ENCODE results near the gene PTPDC1.
A peak's percentile ranks its signal among the peaks of the same experiment; 100 is the strongest.

Gene PTPDC1

GRCh38 chr9:94084314-94084713, at the start of gene PTPDC1:
Gene PTPDC1 (plus strand): TSS chr9:94084464. CDS start chr9:94084531, 67 bp downstream.
- peak; percentile 51 for DNase-seq (ENCODE audit: low read depth)

- DNase-seq (ENCODE audit: low read depth): no peak
These were observed 49.8 kb upstream of the PTPDC1 start for GRCh38 chr9:94034511-94034910.

- DNase-seq (ENCODE audit: low read depth): no peak
These were observed 44.5 kb upstream of the PTPDC1 start for GRCh38 chr9:94039786-94040185.

GRCh38 chr9:94042516-94043360, 41.5 kb upstream of the PTPDC1 start:
- DNase-seq (ENCODE audit: low read depth): no peak

GRCh38 chr9:94054716-94055115, 29.5 kb upstream of the PTPDC1 start:
- no peak for DNase-seq (ENCODE audit: low read depth)

GRCh38 chr9:94056442-94056974, 27.8 kb upstream of the PTPDC1 start:
- DNase-seq (ENCODE audit: low read depth): peak; percentile 81

- no peak for DNase-seq (ENCODE audit: low read depth)
These were observed 26.3 kb upstream of the PTPDC1 start for GRCh38 chr9:94057918-94058317.

GRCh38 chr9:94061864-94062263, 22.4 kb upstream of the PTPDC1 start:
- DNase-seq (ENCODE audit: low read depth): no peak

GRCh38 chr9:94065535-94065961, 18.7 kb upstream of the PTPDC1 start:
- DNase-seq (ENCODE audit: low read depth): peak; percentile 78

GRCh38 chr9:94068257-94068656, 16.0 kb upstream of the PTPDC1 start:
- no peak for DNase-seq (ENCODE audit: low read depth)

- DNase-seq (ENCODE audit: low read depth): no peak
These were observed 7.7 kb upstream of the PTPDC1 start for GRCh38 chr9:94076557-94076956.

GRCh38 chr9:94078086-94078485, 6.2 kb upstream of the PTPDC1 start:
- no peak for DNase-seq (ENCODE audit: low read depth)

- no peak for DNase-seq (ENCODE audit: low read depth)
These were observed 5.0 kb upstream of the PTPDC1 start for GRCh38 chr9:94079236-94079635.

- DNase-seq (ENCODE audit: low read depth): no peak
These were observed 4.0 kb upstream of the PTPDC1 start for GRCh38 chr9:94080249-94080648.

- no peak for DNase-seq (ENCODE audit: low read depth)
These were observed 2.8 kb upstream of the PTPDC1 start for GRCh38 chr9:94081435-94081834.

- no peak for DNase-seq (ENCODE audit: low read depth)
These were observed 2.3 kb upstream of the PTPDC1 start for GRCh38 chr9:94081864-94082463.

GRCh38 chr9:94082553-94082952, 1.7 kb upstream of the PTPDC1 start:
- DNase-seq (ENCODE audit: low read depth): no peak

- DNase-seq (ENCODE audit: low read depth): no peak
These were observed 1.3 kb upstream of the PTPDC1 start for GRCh38 chr9:94082956-94083355.

GRCh38 chr9:94083384-94083783, 880 bp upstream of the PTPDC1 start:
- DNase-seq (ENCODE audit: low read depth): no peak

GRCh38 chr9:94085062-94085639, 887 bp downstream of the PTPDC1 start:
- peak; percentile 51 for DNase-seq (ENCODE audit: low read depth)

- DNase-seq (ENCODE audit: low read depth): peak; percentile 47
These were observed 2.5 kb downstream of the PTPDC1 start for GRCh38 chr9:94086486-94087345.
